ENCODE data around the gene CHRND.
"Not testable (repeated sequence)": the region's sequence is repeated elsewhere in the genome, so short reads cannot be mapped to it uniquely, and the experiment has no call there.

CHRND gene

DNA sequence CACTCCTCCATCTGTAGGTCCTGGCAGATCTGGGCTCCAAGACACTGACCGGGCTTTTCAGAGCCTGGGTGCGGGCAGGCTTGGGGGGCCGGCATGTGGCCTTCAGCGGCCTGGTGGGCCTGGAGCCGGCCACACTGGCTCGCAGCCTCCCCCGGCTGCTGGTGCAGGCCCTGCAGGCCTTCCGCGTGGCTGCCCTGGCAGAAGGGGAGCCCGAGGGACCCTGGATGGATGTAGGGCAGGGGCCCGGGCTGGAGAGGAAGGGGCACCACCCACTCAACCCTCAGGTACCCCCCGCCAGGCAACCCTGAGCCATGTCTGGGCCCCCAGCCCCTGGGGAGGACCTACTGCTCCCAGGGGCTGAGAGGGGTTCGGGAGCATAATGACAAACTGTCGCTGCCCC, 761 bp upstream of the CHRND start:
- DNase-seq (ENCODE audit: low read depth, low spot score), result no peak

DNA sequence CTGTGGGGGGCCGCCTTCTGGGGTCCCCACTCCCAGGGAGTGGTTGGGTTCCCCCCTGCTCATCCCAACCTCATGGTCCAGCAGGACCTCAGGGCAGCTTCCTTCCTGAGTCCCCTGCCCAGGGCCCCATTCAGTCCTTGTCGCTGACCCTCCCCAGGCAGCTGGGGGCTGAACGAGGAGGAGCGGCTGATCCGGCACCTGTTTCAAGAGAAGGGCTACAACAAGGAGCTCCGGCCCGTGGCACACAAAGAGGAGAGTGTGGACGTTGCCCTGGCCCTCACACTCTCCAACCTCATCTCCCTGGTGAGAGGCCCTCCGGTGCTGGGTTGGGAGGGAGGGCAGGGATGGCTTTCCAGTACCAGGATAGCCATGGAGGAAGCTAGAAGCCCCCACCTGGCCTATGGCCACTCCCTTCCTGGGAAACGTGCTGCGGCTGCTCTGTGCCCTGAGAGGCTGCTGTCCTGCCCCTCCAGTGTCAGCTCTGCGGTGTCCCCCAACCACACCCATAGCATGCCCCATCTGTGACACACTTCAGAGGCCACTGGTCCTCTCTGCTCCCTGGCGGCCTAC, 497 bp downstream of the CHRND start:
- no peak for DNase-seq (ENCODE audit: low read depth, low spot score)

DNA sequence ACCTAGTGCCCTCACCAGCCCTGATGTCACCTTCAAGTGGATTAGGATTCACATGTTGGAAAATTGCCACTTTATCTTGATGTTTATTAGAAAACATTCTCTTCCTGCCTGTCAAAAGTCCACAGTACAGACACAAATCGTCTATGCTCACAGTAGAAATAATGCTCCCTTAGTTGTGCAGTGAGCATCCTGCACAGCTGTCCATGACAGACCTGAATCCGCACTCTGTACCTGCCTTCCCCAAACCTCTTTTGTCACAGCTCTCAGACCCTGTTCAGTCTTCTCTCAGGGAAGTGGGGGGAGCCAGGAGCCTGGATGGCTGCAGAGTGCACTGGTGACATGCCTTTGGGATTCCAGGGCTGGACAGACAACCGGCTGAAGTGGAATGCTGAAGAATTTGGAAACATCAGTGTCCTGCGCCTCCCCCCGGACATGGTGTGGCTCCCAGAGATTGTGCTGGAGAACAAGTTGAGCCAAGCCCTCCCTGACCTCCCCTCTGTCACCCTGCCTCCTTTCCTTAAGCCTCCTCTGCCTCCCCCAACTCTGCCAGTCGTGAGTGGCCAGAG, 2.0 kb downstream of the CHRND start:
- DNase-seq (ENCODE audit: low read depth, low spot score), result no peak

DNA sequence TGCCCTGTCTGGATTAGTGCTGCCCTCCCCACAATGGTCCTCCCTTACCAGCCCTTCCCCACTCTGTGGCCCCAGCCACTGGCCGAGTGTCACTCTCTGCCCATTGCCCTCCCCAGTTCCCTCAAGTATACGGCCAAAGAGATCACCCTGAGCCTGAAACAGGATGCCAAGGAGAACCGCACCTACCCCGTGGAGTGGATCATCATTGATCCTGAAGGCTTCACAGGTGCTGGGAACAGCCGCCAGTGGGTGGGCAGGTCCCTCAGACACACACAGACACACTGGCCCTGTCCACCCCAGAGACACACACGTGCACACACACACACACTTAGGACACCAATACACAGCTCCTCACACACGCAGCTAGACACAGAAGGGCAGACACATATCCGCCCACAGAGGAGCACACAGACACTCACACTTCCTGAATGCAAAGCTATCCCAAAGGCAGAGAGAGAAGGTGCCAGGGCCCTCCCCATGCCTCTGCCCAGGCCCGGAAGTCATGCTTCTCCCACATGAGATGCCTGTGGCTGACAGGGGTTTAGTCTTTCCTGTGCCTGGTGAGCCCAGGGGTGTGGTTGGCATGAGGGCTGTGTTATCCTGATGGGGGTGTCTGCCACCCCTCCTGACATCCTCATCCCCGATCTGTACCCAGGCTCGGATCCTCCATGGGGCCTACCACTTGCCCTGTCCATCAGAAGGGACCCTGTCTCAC, 2.9 kb downstream of the CHRND start:
- no peak for DNase-seq (ENCODE audit: low read depth, low spot score)

DNA sequence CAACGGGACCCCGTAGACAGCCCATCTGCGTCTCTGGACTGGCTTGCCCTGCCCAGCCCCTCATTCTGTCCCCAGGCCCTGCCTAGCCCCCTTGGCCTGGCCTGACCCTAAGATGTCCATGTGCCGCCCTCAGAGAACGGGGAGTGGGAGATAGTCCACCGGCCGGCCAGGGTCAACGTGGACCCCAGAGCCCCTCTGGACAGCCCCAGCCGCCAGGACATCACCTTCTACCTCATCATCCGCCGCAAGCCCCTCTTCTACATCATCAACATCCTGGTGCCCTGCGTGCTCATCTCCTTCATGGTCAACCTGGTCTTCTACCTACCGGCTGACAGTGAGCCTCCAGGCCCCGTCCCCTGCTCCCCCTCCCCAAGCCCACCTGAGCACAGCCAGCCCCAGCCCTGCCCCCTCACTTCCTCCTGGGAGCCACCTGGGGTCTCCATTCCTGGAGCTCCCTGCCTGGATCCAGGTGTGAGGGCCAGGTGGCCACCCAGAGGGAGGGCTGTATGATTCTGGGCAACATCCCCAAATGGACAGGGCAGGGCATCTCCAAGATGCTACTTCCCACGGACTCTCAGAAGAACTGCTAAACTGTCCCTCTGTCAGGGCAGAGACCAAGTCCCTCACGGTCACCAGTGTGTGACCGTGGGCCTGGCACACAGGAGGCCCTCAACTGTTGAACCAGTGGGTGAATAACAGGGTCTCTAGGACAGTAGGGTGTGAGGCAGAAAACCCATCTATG, 4.0 kb downstream of the CHRND start:
- no peak for DNase-seq (ENCODE audit: low read depth, low spot score)

DNA sequence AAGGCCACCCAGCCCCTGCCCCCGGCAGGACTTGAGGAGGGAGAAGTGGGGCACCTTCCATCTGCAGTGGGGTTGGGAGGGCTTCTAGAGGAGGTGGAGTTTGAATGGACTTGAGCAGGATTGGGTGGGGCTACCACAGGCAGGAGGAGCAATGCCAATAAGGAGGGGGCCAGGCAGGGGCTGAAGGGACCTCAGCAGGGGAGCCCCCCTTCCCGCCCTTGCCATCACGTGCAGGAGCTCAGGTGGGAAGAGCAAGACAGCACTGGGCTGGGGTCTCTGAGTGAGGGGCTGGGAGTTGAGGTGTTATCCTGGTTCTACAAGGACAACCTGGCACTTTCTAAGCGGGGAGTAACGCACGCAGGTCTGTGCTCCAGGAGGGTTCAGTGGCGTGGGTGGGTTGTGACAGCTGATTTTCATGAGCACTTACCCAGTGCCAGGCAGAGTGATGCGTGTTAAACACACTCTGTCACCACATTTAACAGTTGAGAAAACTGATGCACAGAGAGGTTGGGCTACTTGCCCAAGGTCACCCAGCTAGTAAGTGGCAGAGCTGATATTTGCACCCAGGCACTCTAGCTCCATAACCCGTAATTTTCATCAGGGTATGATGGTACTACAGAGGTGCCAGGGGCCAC, 4.8 kb downstream of the CHRND start:
- no peak for DNase-seq (ENCODE audit: low read depth, low spot score)

DNA sequence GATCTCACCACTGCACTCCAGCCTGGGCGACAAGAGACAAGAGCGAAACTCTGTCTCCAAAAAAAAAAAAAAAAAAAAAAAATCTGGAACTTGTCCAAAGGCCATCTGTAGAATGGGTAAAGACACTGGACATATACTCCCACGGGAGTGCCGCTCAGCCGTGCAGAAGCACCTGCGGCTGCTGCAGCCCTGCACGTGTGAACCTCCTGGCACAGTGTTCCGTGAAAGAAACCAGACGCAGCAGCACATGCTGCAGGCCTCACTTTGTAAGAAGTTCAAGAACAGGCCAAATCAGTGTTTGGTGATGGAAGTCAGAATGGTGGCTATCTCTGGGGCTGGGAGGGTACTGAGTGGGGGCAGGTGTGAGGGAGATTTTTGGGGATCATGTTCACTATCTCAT, 6.5 kb downstream of the CHRND start:
- no peak for DNase-seq (ENCODE audit: low read depth, low spot score)

DNA sequence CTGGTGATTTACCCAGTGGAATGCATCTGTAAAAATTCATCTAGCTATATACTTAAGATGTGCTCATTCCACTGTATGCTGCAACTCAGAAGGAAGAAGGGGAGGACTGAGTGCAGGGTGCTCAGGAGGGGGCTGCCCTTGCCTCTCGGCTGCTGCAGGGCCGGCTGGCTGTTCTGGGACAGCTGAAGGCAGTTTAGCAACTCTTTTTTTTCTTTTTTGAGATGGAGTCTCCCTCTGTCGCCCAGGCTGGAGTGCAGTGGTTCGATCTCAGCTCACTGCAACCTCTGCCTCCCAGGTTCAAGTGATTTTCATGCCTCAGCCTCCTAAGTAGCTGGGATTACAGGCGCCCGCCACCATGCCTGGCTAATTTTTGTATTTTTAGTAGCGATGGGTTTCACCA, 6.9 kb downstream of the CHRND start:
- not testable (repeated sequence) for DNase-seq (ENCODE audit: low read depth, low spot score)

DNA sequence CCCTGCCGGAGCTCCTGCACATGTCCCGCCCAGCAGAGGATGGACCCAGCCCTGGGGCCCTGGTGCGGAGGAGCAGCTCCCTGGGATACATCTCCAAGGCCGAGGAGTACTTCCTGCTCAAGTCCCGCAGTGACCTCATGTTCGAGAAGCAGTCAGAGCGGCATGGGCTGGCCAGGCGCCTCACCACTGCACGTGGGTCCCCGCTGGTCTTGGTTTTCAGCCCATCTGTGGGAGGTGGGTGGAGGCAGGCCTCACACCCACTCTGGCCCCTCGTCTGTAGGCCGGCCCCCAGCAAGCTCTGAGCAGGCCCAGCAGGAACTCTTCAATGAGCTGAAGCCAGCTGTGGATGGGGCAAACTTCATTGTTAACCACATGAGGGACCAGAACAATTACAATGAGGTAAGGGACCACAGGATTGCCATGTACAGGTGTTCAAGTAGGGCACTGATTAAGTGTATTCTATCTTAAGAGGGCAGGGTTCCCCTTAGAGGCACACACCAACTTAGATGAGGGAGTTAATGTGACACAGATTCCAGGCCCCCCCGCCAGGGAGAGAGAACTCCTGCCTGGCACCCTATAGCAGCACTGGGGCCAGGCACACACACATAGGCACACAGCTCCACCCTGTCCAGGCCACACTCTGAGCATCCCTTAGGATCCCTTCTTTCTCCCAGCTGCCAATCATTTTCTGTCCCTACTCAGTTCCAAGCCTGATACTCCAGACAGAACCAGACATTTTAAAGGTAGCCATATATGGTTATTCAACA, 8.2 kb downstream of the CHRND start:
- peak; percentile 44 for DNase-seq (ENCODE audit: low read depth, low spot score)

DNA sequence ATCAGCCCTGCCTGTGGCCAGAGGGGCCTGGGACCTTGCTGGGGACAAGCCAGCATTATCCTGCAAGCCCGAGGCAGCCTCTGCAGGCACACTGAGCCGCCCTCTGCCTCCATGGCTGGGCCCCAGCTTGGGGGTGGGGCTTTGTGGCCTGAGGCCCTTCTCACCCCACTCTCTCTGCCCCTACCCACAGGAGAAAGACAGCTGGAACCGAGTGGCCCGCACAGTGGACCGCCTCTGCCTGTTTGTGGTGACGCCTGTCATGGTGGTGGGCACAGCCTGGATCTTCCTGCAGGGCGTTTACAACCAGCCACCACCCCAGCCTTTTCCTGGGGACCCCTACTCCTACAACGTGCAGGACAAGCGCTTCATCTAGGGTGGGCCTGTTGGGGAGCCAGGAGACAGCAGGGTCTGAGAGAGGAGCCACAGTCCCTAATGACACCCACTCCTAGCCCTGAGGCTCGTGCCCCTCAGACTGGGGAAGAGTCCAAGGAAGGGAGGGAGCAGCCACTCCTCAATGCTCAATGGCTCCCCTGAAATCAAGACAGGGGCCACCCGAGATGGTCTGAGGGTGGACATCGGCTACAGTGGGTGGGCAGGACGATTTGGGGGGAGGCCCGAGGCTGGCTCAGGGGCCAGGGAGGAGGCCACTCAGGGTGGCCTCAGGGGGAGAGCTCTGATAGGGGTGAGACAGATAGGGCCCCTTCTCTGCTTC, 9.1 kb downstream of the CHRND start:
- no peak for DNase-seq (ENCODE audit: low read depth, low spot score)

DNA sequence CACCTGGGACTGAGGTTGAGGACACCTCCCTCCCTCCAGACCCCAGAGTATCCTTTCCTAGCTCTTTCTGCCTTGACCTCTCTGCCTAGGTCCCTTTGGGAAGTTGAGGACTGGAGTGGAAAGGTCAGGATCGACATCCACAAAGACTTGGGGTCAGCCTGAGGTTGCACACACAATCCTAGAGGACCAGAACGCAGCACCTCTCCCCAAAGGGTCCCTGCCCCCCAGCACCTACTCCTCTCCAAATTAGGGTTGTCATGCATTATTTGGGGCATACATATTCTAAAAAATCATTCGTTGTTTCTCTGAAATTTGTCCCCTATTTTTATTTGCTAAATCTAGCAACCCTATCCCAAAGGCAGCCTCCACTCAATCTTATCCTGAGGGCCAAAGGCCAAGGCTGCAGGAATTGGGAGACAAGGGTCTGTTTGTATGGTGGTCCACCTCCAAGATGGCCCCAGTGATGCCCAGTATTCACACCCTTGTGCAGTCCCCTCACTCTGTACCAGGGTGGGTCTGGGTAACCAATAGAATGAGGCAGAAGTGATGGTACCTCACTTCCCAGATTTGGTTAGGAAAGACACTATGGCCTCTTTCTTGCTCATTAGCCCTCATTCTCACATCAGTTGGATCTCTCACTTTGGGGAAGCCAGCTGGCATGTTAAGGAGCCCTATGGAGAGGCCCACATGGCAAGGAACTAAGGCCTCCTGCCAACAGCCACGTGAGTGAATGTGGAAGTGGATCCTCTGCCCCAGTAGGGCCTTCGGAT, 10.0 kb downstream of the CHRND start:
- no peak for DNase-seq (ENCODE audit: low read depth, low spot score)

DNA sequence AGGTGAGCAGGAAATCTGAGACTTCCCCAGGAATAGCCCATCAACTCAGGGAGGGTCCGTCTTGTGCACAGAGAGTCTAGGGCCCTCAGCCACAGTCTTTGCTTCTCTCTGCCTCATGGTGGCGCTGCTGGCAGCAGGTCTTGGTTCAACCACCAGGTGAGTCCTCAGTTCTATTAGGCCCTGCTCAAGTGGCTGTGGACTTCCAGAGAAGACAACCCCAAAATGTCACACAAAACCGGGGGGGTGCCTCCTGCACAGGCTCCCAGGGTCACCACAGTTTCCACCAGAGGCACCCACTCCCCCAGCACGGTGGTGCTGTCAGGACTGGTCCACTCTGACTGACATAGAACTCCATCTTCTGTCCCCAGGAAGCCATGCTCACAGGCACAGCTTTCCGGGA, 11.1 kb downstream of the CHRND start:
- no peak for DNase-seq (ENCODE audit: low read depth, low spot score)

DNA sequence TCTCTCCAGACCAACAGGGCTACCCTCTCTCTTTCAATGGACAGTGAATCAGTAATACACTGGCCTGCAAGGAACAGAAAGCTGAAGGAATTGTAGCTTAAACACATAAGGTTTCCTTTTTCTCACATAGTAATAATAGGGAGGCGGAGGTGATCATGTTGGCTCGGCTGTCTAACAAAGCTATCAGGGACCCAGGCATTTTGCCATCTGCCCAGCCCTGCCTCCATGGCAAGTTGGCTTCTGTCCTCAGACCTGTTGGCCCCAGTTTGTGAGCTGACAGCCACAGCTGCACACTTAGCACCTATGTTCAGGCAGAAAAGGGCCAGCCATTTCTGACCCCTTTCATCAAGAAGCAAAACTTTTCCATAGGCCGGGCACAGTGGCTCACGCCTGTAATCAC, 11.5 kb downstream of the CHRND start:
- no peak for DNase-seq (ENCODE audit: low read depth, low spot score)

DNA sequence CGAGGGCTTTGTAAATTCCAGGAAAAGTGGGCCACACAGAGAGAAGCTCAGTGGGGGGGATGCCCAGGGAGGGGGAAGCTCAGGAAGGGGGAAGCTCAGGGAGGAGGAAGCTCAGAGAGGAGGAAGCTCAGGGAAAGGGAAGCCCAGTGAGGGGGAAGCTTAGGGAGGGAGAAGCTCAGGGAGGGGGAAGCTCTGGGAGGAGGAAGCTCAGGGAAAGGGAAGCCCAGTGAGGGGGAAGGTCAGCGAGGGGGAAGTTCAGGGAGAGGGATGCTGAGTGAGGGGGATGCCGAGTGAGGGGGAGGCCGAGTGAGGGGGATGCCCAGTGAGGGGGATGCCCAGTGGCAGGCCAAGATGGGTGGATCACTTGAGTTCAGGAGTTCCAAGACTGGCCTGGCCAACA, 12.7 kb downstream of the CHRND start:
- DNase-seq (ENCODE audit: low read depth, low spot score), result no peak

DNA sequence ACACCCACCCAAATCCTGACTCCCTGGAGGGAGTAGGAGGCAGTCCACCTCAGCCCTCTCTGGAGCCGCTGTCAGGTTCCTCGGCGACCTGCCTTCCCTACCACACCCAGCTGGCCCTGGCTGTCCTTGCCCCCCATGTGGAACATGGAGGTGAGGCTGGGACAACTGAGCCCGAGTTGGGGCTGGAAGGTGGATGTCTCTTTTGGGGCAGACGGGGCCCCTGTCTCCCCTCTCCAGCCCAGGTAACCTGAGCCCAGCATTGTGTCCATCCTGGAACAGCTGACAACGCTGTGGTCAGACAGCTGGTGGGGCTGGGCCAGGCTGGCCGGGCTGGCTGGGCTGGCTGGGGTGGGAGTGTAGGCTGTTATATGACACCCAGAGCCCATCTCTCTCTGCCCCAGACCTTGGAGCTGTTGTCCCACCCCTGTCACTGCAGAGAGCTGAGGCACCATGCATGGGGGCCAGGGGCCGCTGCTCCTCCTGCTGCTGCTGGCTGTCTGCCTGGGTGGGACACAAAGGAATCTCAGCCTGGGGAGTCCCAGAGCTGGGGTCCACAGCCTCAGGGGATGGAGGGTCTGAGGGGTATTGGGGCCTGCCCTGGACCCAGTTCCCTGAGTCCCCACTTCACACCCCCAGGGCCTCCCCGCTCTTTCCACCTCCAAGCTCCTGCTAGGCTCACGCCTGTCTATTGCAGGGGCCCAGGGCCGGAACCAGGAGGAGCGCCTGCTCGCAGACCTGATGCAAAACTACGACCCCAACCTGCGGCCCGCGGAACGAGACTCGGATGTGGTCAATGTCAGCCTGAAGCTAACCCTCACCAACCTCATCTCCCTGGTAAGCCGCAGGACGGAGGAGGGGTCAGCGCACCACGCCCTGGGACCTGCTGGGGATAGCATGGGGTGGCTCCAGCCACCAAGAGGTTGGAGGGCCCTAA, 13.6 kb downstream of the CHRND start, which contains the start of gene CHRNG:
CHRNG (plus strand) TSS at position 395 of the 934 bp plus-strand sequence; CDS start at position 451, 56 bp downstream.
- DNase-seq (ENCODE audit: low read depth, low spot score), result no peak

DNA sequence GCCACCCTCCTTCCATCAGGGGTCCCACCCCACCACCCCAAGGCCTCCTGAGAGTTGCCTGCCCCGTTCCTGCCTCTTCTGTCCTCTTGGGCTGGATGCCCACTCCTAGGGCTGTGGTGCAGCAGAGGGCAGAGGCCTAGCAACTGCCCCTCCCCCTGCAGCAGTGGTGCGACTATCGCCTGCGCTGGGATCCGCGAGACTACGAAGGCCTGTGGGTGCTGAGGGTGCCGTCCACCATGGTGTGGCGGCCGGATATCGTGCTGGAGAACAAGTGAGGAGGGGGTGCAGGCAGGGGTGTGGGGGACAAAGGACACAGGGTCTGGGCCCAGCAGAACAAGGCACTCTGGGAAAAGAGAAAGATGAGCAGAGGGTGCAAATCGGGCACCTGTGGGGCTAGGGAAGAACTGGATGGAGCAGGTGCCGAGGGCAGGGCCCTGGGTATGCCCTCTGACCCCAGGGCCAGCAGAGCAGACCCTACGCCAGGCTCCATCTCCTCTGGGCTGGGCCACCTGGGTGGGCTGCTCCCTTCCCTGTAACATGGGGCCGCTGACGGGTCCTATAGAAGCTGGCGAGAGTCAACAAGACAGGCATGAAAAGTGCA, 14.6 kb downstream of the CHRND start:
- no peak for DNase-seq (ENCODE audit: low read depth, low spot score)

DNA sequence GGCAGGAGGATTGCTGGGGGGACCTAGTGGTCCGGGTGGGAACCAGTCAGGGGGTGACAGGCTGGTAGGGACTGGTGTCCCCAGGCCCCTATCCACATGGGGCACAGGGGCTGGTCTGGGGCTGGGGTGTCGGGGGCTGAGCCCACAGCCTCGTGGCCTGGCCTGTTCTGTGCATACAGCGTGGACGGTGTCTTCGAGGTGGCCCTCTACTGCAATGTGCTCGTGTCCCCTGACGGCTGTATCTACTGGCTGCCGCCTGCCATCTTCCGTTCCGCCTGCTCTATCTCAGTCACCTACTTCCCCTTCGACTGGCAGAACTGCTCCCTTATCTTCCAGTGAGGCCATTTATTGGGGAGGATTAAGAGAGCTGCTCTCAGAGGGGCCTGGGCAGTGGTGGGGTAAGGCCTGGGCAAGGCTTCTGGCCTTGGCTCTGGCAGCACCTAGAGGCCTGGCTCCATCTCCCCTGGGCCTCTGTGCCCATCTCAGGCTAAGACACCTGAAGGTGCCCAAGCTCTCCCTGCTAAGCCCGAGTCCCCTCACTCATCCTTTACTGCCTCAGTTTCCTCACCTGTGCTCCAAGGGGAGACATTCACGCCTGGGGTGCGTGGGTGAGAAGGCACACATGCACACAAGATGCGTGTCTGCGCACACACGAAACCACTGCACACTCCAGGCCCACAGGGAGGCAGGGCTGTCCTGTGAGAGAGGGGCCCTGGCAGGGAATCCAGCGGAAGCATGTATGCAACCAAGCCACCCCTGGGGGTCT, 15.4 kb downstream of the CHRND start:
- no peak for DNase-seq (ENCODE audit: low read depth, low spot score)

All from brain pericyte (primary cell).